GM12872 (cell line): ENCODE results near the gene VAV2.

Experiments
- TF ChIP-seq, protein P1 (sequence below): IDR thresholded peaks from 3 replicates; pipeline ENCODE4 v1.5.1; 2011; ENCODE audit warnings: low read depth, mild to moderate bottlenecking, low read length, moderate library complexity; ENCODE audit not compliant: insufficient read depth

The VAV2 gene

GRCh38 chr9:134024828-134025605 is 32.9 kb upstream of the VAV2 start, which contains the start of gene BRD3OS:
Gene BRD3OS, plus strand, starts transcription at chr9:134025481. Its CDS starts 1,267 bp downstream, at chr9:134026748.
- TF ChIP-seq, protein P1, sequence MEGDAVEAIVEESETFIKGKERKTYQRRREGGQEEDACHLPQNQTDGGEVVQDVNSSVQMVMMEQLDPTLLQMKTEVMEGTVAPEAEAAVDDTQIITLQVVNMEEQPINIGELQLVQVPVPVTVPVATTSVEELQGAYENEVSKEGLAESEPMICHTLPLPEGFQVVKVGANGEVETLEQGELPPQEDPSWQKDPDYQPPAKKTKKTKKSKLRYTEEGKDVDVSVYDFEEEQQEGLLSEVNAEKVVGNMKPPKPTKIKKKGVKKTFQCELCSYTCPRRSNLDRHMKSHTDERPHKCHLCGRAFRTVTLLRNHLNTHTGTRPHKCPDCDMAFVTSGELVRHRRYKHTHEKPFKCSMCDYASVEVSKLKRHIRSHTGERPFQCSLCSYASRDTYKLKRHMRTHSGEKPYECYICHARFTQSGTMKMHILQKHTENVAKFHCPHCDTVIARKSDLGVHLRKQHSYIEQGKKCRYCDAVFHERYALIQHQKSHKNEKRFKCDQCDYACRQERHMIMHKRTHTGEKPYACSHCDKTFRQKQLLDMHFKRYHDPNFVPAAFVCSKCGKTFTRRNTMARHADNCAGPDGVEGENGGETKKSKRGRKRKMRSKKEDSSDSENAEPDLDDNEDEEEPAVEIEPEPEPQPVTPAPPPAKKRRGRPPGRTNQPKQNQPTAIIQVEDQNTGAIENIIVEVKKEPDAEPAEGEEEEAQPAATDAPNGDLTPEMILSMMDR: no peak

DNA sequence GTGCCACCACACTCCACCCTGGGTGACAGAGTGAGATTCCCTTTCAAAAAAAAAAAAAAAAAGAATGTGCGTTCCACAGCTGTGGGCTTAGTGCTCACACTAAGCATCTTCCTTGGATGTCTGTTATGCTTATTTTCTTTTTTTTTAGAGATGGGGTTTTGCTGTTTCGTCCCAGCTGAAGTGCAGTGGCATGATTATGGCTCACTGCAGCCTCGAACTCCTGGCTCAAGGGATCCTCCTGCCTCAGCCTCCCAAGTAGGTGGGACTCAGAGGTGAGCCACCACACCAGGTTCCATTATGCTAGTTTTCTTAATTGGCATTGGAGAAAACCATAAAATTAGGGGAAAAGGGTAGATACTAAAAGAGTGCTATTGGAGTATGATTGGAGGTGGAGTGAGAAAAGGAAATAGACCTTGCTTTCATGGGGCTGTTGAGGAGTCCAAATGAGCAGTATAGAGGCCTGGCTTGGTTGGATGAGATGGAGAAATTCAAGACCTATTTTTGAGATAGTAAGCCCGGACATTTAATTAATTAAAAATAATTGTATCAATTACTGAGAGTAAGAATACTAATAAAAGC is 32.2 kb upstream of the VAV2 start:
- TF ChIP-seq, protein P1: no peak

DNA sequence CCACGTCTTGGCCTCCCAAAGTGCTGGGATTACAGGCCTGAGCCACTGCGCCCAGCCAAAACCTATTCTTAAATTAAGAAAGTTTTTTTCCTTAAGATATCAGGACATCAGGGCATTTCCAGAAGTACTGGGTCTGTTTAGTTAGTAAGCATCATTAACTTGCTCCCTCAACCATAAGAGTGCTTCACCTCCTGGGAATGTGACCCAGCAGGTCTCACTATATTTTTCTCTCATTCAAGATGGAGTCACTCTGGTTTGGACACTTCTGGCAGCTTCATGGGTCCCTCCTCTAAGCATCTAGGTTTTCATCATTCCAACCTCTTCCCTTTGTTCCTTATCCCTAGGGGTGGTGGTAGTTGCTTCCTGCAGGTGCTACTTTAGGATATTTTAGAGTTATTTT is 22.8 kb upstream of the VAV2 start:
- TF ChIP-seq, protein P1: no peak

GRCh38 chr9:134011401-134011800 is 19.3 kb upstream of the VAV2 start:
- TF ChIP-seq, protein P1: no peak

DNA sequence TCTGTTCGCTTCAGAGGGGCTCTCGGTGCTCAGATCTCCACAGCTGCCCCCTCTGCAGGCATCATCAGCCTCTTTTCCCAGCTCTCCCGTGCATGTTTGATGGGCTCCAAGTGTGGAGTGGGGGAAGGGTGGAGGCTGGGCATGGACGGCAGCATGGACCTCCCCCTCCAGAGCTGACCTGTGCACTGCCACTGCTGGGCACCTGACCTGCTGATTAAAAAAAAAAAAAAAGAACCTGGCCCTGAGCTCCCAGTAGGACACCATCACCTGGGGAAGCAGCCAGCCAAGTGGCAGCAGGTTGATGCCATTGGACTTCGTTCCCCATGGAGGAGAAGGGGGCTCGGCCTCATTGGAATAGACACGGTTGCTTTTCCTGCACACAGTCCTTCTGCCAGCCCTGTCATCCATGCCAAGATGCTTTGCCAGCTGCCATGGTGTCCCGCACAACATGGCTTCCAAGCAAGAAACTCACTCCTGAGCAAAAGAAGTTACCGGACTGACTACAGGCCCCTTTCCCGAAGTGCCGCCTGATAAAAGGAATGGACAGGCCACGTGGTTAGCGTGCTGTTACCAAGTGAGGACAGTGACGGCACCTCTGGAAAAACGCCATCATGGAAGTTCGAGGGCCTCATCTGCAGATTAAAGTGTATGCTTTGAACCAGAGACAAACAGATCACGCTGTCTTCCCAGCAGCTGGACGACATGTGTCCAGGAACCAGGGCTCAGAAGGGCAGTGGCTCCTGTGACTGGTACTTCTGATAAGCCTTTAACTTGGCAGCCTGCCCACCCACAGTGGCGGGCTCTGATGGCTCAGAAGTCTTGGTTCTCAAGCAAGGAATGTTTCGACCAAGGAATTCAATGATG is 18.4 kb upstream of the VAV2 start:
- TF ChIP-seq, protein P1: no peak

GRCh38 chr9:134007571-134007970 is 15.4 kb upstream of the VAV2 start:
- TF ChIP-seq, protein P1: no peak

- TF ChIP-seq, protein P1: no peak
These were observed 15.0 kb upstream of the VAV2 start for GRCh38 chr9:134007150-134007549.
